Transverse colon (tissue), 4 donors: Measurements from ENCODE around the gene ARL15. TPM values are rescaled to one million over a fixed set of nuclear protein-coding genes. Genes with fewer than 3 reads are reported as not detected.

ENCODE experiments used
- DNase-seq: peaks from one replicate; pipeline ENCODE4 v3.0.0-alpha.2; 2019
- H3K27ac ChIP-seq, 4 donors: fragments of 200-600 bp; sonication (generic); 2 replicates each; pipeline ENCODE4 v1.5.1; 2016 to 2018; ENCODE audit warnings: inconsistent platforms in 4 of 4
- H3K27me3 ChIP-seq: fragments of 200-600 bp; sonication (generic); 2 replicates; pipeline ENCODE4 v1.5.1; 2017; ENCODE audit warnings: inconsistent platforms
- H3K36me3 ChIP-seq, 4 donors: fragments of 200-600 bp; sonication (generic); 2 replicates each; pipeline ENCODE4 v1.5.1; 2017 to 2019; ENCODE audit warnings: inconsistent platforms in 4 of 4
- H3K4me1 ChIP-seq, 4 donors: fragments of 200-600 bp; sonication (generic); 2 replicates each; pipeline ENCODE4 v1.5.1; 2017 to 2020; ENCODE audit warnings: inconsistent platforms in 4 of 4
- H3K4me3 ChIP-seq, 4 donors: fragments of 200-600 bp; sonication (generic); 1 replicate in 1 of 4; 2 replicates in 3 of 4; pipeline versions ENCODE4 v1.5.1 to v1.6.1; 2017 to 2019; ENCODE audit warnings: inconsistent platforms in 4 of 4
- H3K9me3 ChIP-seq, 2 donors: fragments of 200-600 bp; sonication (generic); 2 replicates each; pipeline ENCODE4 v1.5.1; 2017 to 2019; ENCODE audit warnings: inconsistent platforms in 2 of 2
- EP300 ChIP-seq: sonication (generic); formaldehyde crosslinking; IDR thresholded peaks from one replicate; pipeline ENCODE4 v1.6.1; 2017; ENCODE audit warnings: antibody characterized with exemption, low read depth
- POLR2A ChIP-seq: fragments of 450-650 bp; IDR thresholded peaks from one replicate; pipeline ENCODE4 v1.6.1; 2016; ENCODE audit warnings: antibody characterized with exemption, mild to moderate bottlenecking, moderate library complexity
- POLR2AphosphoS5 ChIP-seq, 3 donors: sonication (generic); formaldehyde crosslinking; IDR thresholded peaks; one replicate each; pipeline ENCODE4 v1.6.1; 2016; ENCODE audit warnings: antibody characterized with exemption in 3 of 3
- WGBS, 2 donors: methylation state at CpG; one replicate each; pipeline ENCODE4 v1.1.5; 2018; ENCODE audit warnings: low coverage in 1 of 2; 5-methylcytosine and 5-hydroxymethylcytosine counted together
- in situ Hi-C, 4 donors: fragments of 200-750 bp; cut with MboI; loops; one replicate each; pipeline versions ENCODE4 v1.15.0 to v1.15.1; 2017; ENCODE audit warnings: low sequenced_read_pairs in 3 of 4, low pct_ligation_motif_present in 1 of 4, low pct_unique_long_range_greater_than_20kb in 1 of 4
- intact Hi-C: fragments of 100-400 bp; cut with DNase I; formaldehyde crosslinking; loops from one replicate; pipeline ENCODE4 v1.15.1; 2023; ENCODE audit warnings: low total_unique reads
- total RNA-seq, 4 donors: library from RNA; depleted of rRNA; stranded (reverse); fragments of >200 nt; gene quantifications; one replicate each; pipeline ENCODE4 v1.1.0, GENCODE V29; 2016
- TF ChIP-seq, protein P1 (sequence below), 5 experiments: fragments of 200-600 bp in 3 of 5; fragments of 450-650 bp in 2 of 5; sonication (generic) in 3 of 5; IDR thresholded peaks; 1 replicate in 2 of 5; 2 replicates in 3 of 5; pipeline ENCODE4 v1.5.1; 2016 to 2017; ENCODE audit warnings: antibody characterized with exemption in 5 of 5, inconsistent platforms in 3 of 5, mild to moderate bottlenecking in 2 of 5, moderate library complexity in 1 of 5

Gene ARL15
- total RNA-seq, 4 donors from 2014 or later: 9.0 to 57.1 (median 27.7) TPM

GRCh38 chr5:54030981-54031380 is 279.4 kb downstream of the ARL15 start:
- H3K4me3 ChIP-seq: no peak overlapping the region
- H3K27me3 ChIP-seq: no peaks in the 10 kb centered on the region
- no peaks in the 10 kb centered on the region for H3K9me3 ChIP-seq
- no peak overlapping the region for H3K27ac ChIP-seq
- DNase-seq: no peak
- WGBS, 2 donors: 90 to 91% methylated on average over 3 of the region's 3 CpGs
- no peak for TF ChIP-seq EP300
- TF ChIP-seq POLR2AphosphoS5 (IDR thresholded peaks at IDR 0.05): no peak
- TF ChIP-seq POLR2A: no peak
- TF ChIP-seq, protein P1, sequence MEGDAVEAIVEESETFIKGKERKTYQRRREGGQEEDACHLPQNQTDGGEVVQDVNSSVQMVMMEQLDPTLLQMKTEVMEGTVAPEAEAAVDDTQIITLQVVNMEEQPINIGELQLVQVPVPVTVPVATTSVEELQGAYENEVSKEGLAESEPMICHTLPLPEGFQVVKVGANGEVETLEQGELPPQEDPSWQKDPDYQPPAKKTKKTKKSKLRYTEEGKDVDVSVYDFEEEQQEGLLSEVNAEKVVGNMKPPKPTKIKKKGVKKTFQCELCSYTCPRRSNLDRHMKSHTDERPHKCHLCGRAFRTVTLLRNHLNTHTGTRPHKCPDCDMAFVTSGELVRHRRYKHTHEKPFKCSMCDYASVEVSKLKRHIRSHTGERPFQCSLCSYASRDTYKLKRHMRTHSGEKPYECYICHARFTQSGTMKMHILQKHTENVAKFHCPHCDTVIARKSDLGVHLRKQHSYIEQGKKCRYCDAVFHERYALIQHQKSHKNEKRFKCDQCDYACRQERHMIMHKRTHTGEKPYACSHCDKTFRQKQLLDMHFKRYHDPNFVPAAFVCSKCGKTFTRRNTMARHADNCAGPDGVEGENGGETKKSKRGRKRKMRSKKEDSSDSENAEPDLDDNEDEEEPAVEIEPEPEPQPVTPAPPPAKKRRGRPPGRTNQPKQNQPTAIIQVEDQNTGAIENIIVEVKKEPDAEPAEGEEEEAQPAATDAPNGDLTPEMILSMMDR (IDR thresholded peaks at IDR 0.05): no peak
- intact Hi-C loops: no loop called here
- no peaks in the 10 kb centered on the region for H3K4me1 ChIP-seq
- in situ Hi-C loops: no loop called here
- H3K36me3 ChIP-seq: no peaks in the 10 kb centered on the region

DNA sequence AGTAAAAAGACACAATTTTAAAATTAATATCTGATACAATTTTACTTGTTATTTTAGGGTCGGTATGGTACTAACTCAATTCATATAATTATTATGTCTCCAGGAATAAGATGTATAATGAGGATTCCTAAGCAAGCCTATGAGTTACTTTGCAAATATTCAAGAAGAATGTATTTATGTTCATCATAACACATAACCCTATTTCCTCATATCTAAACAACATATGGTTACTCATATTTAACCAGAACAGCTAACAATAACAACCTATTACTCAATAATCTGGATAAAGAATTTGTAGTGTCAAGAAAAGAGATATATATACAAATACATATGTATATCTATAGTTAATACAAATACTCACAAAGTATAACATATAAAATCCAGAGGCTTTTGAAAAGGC is 285.9 kb downstream of the ARL15 start:
- Histone ChIP-seq H3K36me3 (no peaks in the 10 kb centered on the region), H3K4me1 (no peaks in the 10 kb centered on the region), H3K27me3 (no peaks in the 10 kb centered on the region), H3K27ac (no peak overlapping the region), H3K4me3 (no peak overlapping the region), H3K9me3 (no peaks in the 10 kb centered on the region)
- TF ChIP-seq EP300: no peak
- TF ChIP-seq POLR2AphosphoS5 (IDR thresholded peaks at IDR 0.05): no peak
- TF ChIP-seq, protein P1 (IDR thresholded peaks at IDR 0.05): no peak
- TF ChIP-seq POLR2A: no peak
- in situ Hi-C loops (no loop called here), intact Hi-C loops (no loop called here)
- whole genome bisulfite sequencing, 2 donors: 72 to 95% methylated on average over 1 of the region's 1 CpG
- no peak for DNase-seq

DNA sequence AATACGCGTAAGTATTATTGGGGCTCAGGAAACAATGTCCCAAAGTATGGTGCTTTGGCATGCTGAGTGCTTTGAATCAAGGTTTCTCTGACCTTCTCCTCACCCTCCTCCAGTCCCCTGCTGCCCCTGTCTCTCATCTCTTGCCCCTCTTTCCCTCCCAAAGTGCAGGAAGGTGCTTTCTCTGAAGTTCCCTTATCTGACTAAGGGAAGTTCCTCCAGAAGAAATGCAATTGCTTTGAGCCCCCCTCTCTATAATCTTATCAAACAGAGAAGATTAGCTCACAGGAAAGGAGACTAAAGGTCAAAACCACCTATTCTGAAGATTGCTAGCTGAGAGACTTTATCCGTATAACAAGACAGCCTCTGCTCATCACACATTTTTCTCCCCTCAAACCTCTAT is 288.1 kb downstream of the ARL15 start:
- H3K36me3 ChIP-seq: no peaks in the 10 kb centered on the region
- H3K4me1 ChIP-seq: no peaks in the 10 kb centered on the region
- TF ChIP-seq POLR2A (no peak), POLR2AphosphoS5 (IDR thresholded peaks at IDR 0.05) (no peak), EP300 (no peak)
- TF ChIP-seq, protein P1 (IDR thresholded peaks at IDR 0.05): no peak
- no peaks in the 10 kb centered on the region for H3K27me3 ChIP-seq
- whole genome bisulfite sequencing, 2 donors: 87 to 93% methylated on average over 3 of the region's 3 CpGs
- H3K9me3 ChIP-seq: no peaks in the 10 kb centered on the region
- H3K4me3 ChIP-seq: no peak overlapping the region
- intact Hi-C loops (no loop called here), in situ Hi-C loops (no loop called here)
- DNase-seq: no peak
- H3K27ac ChIP-seq: no peak overlapping the region

- DNase-seq: no peak
- H3K27ac ChIP-seq: no peak overlapping the region
- intact Hi-C loops: no loop called here
Observed at GRCh38 chr5:54021431-54022164, 288.8 kb downstream of the ARL15 start.

More at GRCh38 chr5:54021431-54022164, 288.8 kb downstream of the ARL15 start:
- TF ChIP-seq POLR2A (no peak), EP300 (no peak), POLR2AphosphoS5 (IDR thresholded peaks at IDR 0.05) (no peak)
- TF ChIP-seq, protein P1 (IDR thresholded peaks at IDR 0.05): no peak
- WGBS, 2 donors: 70 to 82% methylated on average over 5 of the region's 5 CpGs
- Histone ChIP-seq H3K36me3 (no peaks in the 10 kb centered on the region), H3K4me1 (no peaks in the 10 kb centered on the region), H3K4me3 (no peak overlapping the region), H3K9me3 (no peaks in the 10 kb centered on the region), H3K27me3 (no peaks in the 10 kb centered on the region)
- in situ Hi-C loops: no loop called here
